DMS153 (cell line): ENCODE results near the gene HOXD1.
A peak's percentile ranks its signal among the peaks of the same experiment; 100 is the strongest.

Experiments used
- DNase-seq: peaks from one replicate; lab custom pipeline; 2025; lab: John Stamatoyannopoulos, UW

HOXD1 gene

GRCh38 chr2:176187899-176188773 lies at the start of gene HOXD1:
Gene HOXD1, plus strand, starts transcription at chr2:176188668. Its CDS starts 134 bp downstream, at chr2:176188802.
- DNase-seq = peak; percentile 70

- DNase-seq = no peak
Measured at GRCh38 chr2:176138923-176139660, 49.4 kb upstream of the HOXD1 start.

GRCh38 chr2:176139661-176140512 lies 48.6 kb upstream of the HOXD1 start:
- no peak for DNase-seq

- DNase-seq = peak; percentile 89
Measured at GRCh38 chr2:176140513-176141317, 47.8 kb upstream of the HOXD1 start.

- DNase-seq = no peak
Measured at GRCh38 chr2:176142281-176142680, 46.2 kb upstream of the HOXD1 start.

GRCh38 chr2:176145085-176145969 lies 43.1 kb upstream of the HOXD1 start:
- no peak for DNase-seq

- DNase-seq = no peak
Measured at GRCh38 chr2:176146101-176146500, 42.4 kb upstream of the HOXD1 start.

- DNase-seq = no peak
Measured at GRCh38 chr2:176146645-176147044, 41.8 kb upstream of the HOXD1 start.

- no peak for DNase-seq
Measured at GRCh38 chr2:176147210-176147799, 41.2 kb upstream of the HOXD1 start.

GRCh38 chr2:176147800-176148496 lies 40.5 kb upstream of the HOXD1 start:
- no peak for DNase-seq

- DNase-seq = no peak
Measured at GRCh38 chr2:176148751-176149421, 39.6 kb upstream of the HOXD1 start.

GRCh38 chr2:176149481-176149938 lies 39.0 kb upstream of the HOXD1 start:
- no peak for DNase-seq

GRCh38 chr2:176149939-176150583 lies 38.4 kb upstream of the HOXD1 start:
- no peak for DNase-seq

- no peak for DNase-seq
Measured at GRCh38 chr2:176150584-176151441, 37.7 kb upstream of the HOXD1 start.

- no peak for DNase-seq
Measured at GRCh38 chr2:176151442-176152287, 36.8 kb upstream of the HOXD1 start, which contains the start of gene HOXD4. Gene HOXD4, plus strand, starts transcription at chr2:176151550. Its CDS starts 84 bp downstream, at chr2:176151634.
